ENCODE measurements around the gene ARHGAP42.

GRCh38 chr11:100910808-100911207, 223.7 kb downstream of the ARHGAP42 start:
- no peak for TF ChIP-seq CTCF (conservative IDR thresholded peaks at IDR 0.05; ENCODE audit: low read depth, low read length)
- no peak for TF ChIP-seq EZH2 (IDR thresholded peaks at IDR 0.05; ENCODE audit: borderline replicate concordance, low read depth, low read length, poor library complexity, severe bottlenecking)

Measured in A673 (cell line).